Measurements from ENCODE around the gene SLC10A1.

GRCh38 chr14:69792887-69793421 lies 4.1 kb downstream of the SLC10A1 start:
- TF ChIP-seq POLR2A (IDR thresholded peaks at IDR 0.05; ENCODE audit: low read depth, low read length) (no peak), POLR2AphosphoS5 (IDR thresholded peaks at IDR 0.05; ENCODE audit: low read depth, low read length) (no peak), TAF1 (IDR thresholded peaks at IDR 0.05; ENCODE audit: borderline replicate concordance, low read depth, low read length) (no peak)
